Heart left ventricle (tissue), 16 donors: ENCODE data around the gene MAPK4. TPM values are rescaled to one million over a fixed set of nuclear protein-coding genes. Genes with fewer than 3 reads are reported as not detected.

ENCODE experiments used
- ATAC-seq, 4 donors: fragments of 200-7000 bp; cut with Tn5 transposase; one replicate each; pipeline ENCODE4 v1.9.1; 2020 to 2022; ENCODE audit warnings: moderate library complexity in 4 of 4, mild to moderate bottlenecking in 3 of 4, moderate number of reproducible peaks in 1 of 4
- DNase-seq, 5 donors: peaks; one replicate each; pipeline ENCODE4 v3.0.0-alpha.2; 2020
- H3K27ac ChIP-seq, 12 donors: fragments of 200-600 bp; sonication (generic) in 4 of 12; one replicate each; pipeline versions ENCODE4 v1.5.0 to v1.8.0; 2016 to 2022; ENCODE audit warnings: mild to moderate bottlenecking in 2 of 12
- H3K27me3 ChIP-seq, 9 donors: fragments of 200-600 bp; sonication (generic) in 2 of 9; one replicate each; pipeline versions ENCODE4 v1.5.1 to v1.8.0; 2016 to 2022; ENCODE audit warnings: mild to moderate bottlenecking in 3 of 9
- H3K36me3 ChIP-seq, 9 donors: fragments of 200-600 bp; sonication (generic) in 2 of 9; one replicate each; pipeline versions ENCODE4 v1.5.0 to v1.8.0; 2018 to 2022; ENCODE audit warnings: mild to moderate bottlenecking in 2 of 9
- H3K4me1 ChIP-seq, 12 donors: fragments of 200-600 bp; sonication (generic) in 4 of 12; one replicate each; pipeline versions ENCODE4 v1.5.0 to v1.8.0; 2016 to 2022; ENCODE audit warnings: mild to moderate bottlenecking in 3 of 12
- H3K4me3 ChIP-seq, 12 donors: fragments of 200-600 bp; sonication (generic) in 4 of 12; one replicate each; pipeline versions ENCODE4 v1.5.0 to v1.8.0; 2017 to 2022; ENCODE audit warnings: mild to moderate bottlenecking in 9 of 12, moderate library complexity in 4 of 12
- H3K9me3 ChIP-seq, 12 donors: fragments of 200-600 bp; sonication (generic) in 4 of 12; one replicate each; pipeline versions ENCODE4 v1.5.0 to v1.8.0; 2016 to 2022; ENCODE audit warnings: mild to moderate bottlenecking in 1 of 12
- CTCF ChIP-seq, 12 donors: fragments of 200-600 bp; sonication (generic) in 4 of 12; IDR thresholded peaks; one replicate each; pipeline versions ENCODE4 v1.5.0 to v1.8.0; 2018 to 2022; ENCODE audit warnings: antibody characterized with exemption in 12 of 12, mild to moderate bottlenecking in 5 of 12
- POLR2A ChIP-seq, 2 donors: fragments of 450-650 bp; IDR thresholded peaks; one replicate each; pipeline ENCODE4 v1.6.1; 2017; ENCODE audit warnings: antibody characterized with exemption in 2 of 2, mild to moderate bottlenecking in 2 of 2, moderate library complexity in 2 of 2
- WGBS, 4 donors: extraction: QIAGEN DNeasy Blood & Tissue Kit in 2 of 4; methylation state at CpG; one replicate each; pipeline versions ENCODE4 v1.1.5 to v1.1.7; 2013 to 2018; 5-methylcytosine and 5-hydroxymethylcytosine counted together
- intact Hi-C, 10 donors: fragments of 100-400 bp; cut with DNase I; formaldehyde crosslinking; loops; one replicate each; pipeline versions ENCODE4 v1.11.1 to v1.14.2; 2022
- polyA plus RNA-seq, 2 donors: library from polyadenylated mRNA; stranded (reverse); fragments of 200-250 nt; gene quantifications; one replicate each; pipeline ENCODE4 v1.2.3, GENCODE V29; 2013
- total RNA-seq, 9 donors: library from RNA; depleted of rRNA in 2 of 9; stranded (reverse); fragments of >200 nt in 2 of 9; fragmentation: NEBNext Ultra II Directional in 3 of 9; extraction: Animal tissue kit (Norgen Biotek cat#: 25700) in 3 of 9; gene quantifications; one replicate each; pipeline versions ENCODE4 v1.1.0 to v1.2.4, GENCODE V29; 2016 to 2023
- donor health status: ischemic (EF 13 %, LVEDD 7.1; RV severe dilation, severe dysfunction).
- donor health status: healthy with polysubstance abuse.
- donor health status: DM: no; HTN: yes; CAD: no.
- donor health status: DM: no; HTN: no; CAD: no.
- donor health status: ischemic (EF 25% LVEDD 6.9; RV normal size, moderate dysfunction).
- donor health status: ischemic (EF 25% LVEDD 5.7; RV mildly dilated, moderate dysfunction).
- donor health status: healthy.
- donor health status: DM: yes; HTN: yes; CAD: no.
- donor health status: ischemic (EF 35%, LVEDD 5.7; RV mildly dilated, moderate dysfunction).
- donor health status: nonischemic (EF 11% LVEDD 7.7; RV severe dilation, severe dysfunction).
- donor health status: DM: yes; HTN: yes; CAD: no.
- donor health status: PGD.
- donor health status: ischemic (EF 29% LVEDD 5.4; RV normal size, mild dysfunction).
- donor health status: nonischemic (EF 23%, LVEDD 6.1; RV moderate dilation, normal function).

Gene MAPK4
- total and polyA plus RNA-seq, 11 donors, result 8.5 to 169 (median 30.1) TPM

GRCh38 chr18:50724751-50725151 is 164.9 kb downstream of the MAPK4 start:
- DNase-seq, result peak in 4 of 5 donors; percentile 26 to 64 (median 38)
- WGBS, 4 donors, result 22 to 51% (median 46%) methylated on average over 3 to 5 of the region's 5 CpGs
- Histone ChIP-seq H3K4me1 (peaks cover 0 to 35% (median 14%) of the 10 kb centered on the region in 12 donors), H3K36me3 (no peaks in the 10 kb centered on the region), H3K4me3 (no peak overlapping the region), H3K9me3 (no peaks in the 10 kb centered on the region), H3K27ac (peak overlapping the region in 8 of 12 donors; percentile 5 to 70 (median 51)), H3K27me3 (no peaks in the 10 kb centered on the region)
- TF ChIP-seq POLR2A (IDR thresholded peaks at IDR 0.05) (no peak), CTCF (IDR thresholded peaks at IDR 0.05) (no peak)
- intact Hi-C loops, result loop anchor here in 5 of 10 donors (5.0 to 10.0 kb wide), 5 partner anchors 57 to 72 kb away; no protein-coding TSS in a partner anchor
- ATAC-seq, result peak; percentile 51 to 58 (median 56)

- intact Hi-C loops, result loop anchor here in 5 of 10 donors (5.0 to 10.0 kb wide), 5 partner anchors 60 to 75 kb away; no protein-coding TSS in a partner anchor
- 7 to 25% (median 18%) methylated on average over 9 to 10 of the region's 10 CpGs for whole genome bisulfite sequencing, 4 donors
- no peaks in the 10 kb centered on the region for H3K36me3 ChIP-seq
- no peak overlapping the region for H3K4me3 ChIP-seq
- no peak for DNase-seq
- ATAC-seq, result peak in 2 of 4 donors; percentile 4 to 31
- H3K4me1 ChIP-seq, result peaks cover 0 to 35% (median 14%) of the 10 kb centered on the region in 12 donors
- H3K27ac ChIP-seq, result peak overlapping the region in 9 of 12 donors; percentile 17 to 78 (median 72)
- H3K9me3 ChIP-seq, result no peaks in the 10 kb centered on the region
- no peaks in the 10 kb centered on the region for H3K27me3 ChIP-seq
- TF ChIP-seq CTCF (IDR thresholded peaks at IDR 0.05) (no peak), POLR2A (IDR thresholded peaks at IDR 0.05) (no peak)
Observed at GRCh38 chr18:50726960-50727589, 167.2 kb downstream of the MAPK4 start.

- intact Hi-C loops, result loop anchor here in 5 of 10 donors (5.0 to 10.0 kb wide), 5 partner anchors 61 to 76 kb away; no protein-coding TSS in a partner anchor
- Histone ChIP-seq H3K27me3 (no peaks in the 10 kb centered on the region), H3K4me1 (peaks cover 0 to 35% (median 14%) of the 10 kb centered on the region in 12 donors), H3K27ac (peak overlapping the region in 10 of 12 donors; percentile 17 to 78 (median 72)), H3K4me3 (no peak overlapping the region), H3K9me3 (no peaks in the 10 kb centered on the region), H3K36me3 (no peaks in the 10 kb centered on the region)
- ATAC-seq (peak; percentile 29 to 70 (median 66)), DNase-seq (peak in 4 of 5 donors; percentile 24 to 73 (median 46))
- WGBS, 4 donors, result 57 to 62% (median 61%) methylated on average over 6 to 10 of the region's 10 CpGs
- TF ChIP-seq CTCF (IDR thresholded peaks at IDR 0.05), result no peak
- TF ChIP-seq POLR2A (IDR thresholded peaks at IDR 0.05), result no peak
Observed at GRCh38 chr18:50727721-50728471, 168.0 kb downstream of the MAPK4 start.

- intact Hi-C loops, result loop anchor here in 5 of 10 donors (5.0 to 10.0 kb wide), 5 partner anchors 62 to 77 kb away; no protein-coding TSS in a partner anchor
Observed at GRCh38 chr18:50729376-50729775, 169.5 kb downstream of the MAPK4 start.

More at GRCh38 chr18:50729376-50729775, 169.5 kb downstream of the MAPK4 start:
- no peaks in the 10 kb centered on the region for H3K36me3 ChIP-seq
- no peaks in the 10 kb centered on the region for H3K27me3 ChIP-seq
- WGBS, 4 donors, result 82 to 95% (median 86%) methylated on average over 27 to 46 of the region's 46 CpGs
- DNase-seq, result no peak
- no peak for ATAC-seq
- H3K27ac ChIP-seq, result no peak overlapping the region
- peaks cover 0 to 35% (median 14%) of the 10 kb centered on the region in 12 donors for H3K4me1 ChIP-seq
- no peaks in the 10 kb centered on the region for H3K9me3 ChIP-seq
- no peak for TF ChIP-seq CTCF (IDR thresholded peaks at IDR 0.05)
- TF ChIP-seq POLR2A (IDR thresholded peaks at IDR 0.05), result no peak
- no peak overlapping the region for H3K4me3 ChIP-seq
